K562 (cell line): Measurements from ENCODE around the gene ZNF286A. TPM values are rescaled to one million over a fixed set of nuclear protein-coding genes. Genes with fewer than 3 reads are reported as not detected.
"Not testable (repeated sequence)": the region's sequence is repeated elsewhere in the genome, so short reads cannot be mapped to it uniquely, and the experiment has no call there.

Experiments
- ATAC-seq: fragments of 200-7000 bp; cut with Tn5 transposase; 3 replicates; pipeline ENCODE4 v1.9.1; 2020; ENCODE audit warnings: moderate library complexity
- Bru-seq: library from RNA; stranded (reverse); fragments of 400-500 nt; gene quantifications from one replicate; lab custom pipeline; 2021; lab: Mats Ljungman, UMichigan
- BruChase-seq, 2 experiments: library from RNA; stranded (reverse); fragments of 400-500 nt; gene quantifications; one replicate each; lab custom pipeline; 2021; lab: Mats Ljungman, UMichigan
- BruUV-seq: library from RNA; stranded (reverse); fragments of 400-500 nt; replicated peaks from 2 replicates; lab custom pipeline; 2021; lab: Mats Ljungman, UMichigan
- CTCF ChIA-PET: fragments of 300-600 bp; formaldehyde crosslinking; extraction: SDS; loops from one replicate; lab custom pipeline; 2021; ENCODE audit warnings: low intra/inter-chr PET ratio; lab: Yijun Ruan, JAX
- POLR2A ChIA-PET: fragments of 300-600, 350-650 bp; sonication (Branson Sonifier 250); formaldehyde crosslinking; extraction: SDS; loops from one replicate; lab custom pipeline; 2021; ENCODE audit warnings: antibody characterized with exemption, inconsistent platforms; lab: Yijun Ruan, JAX
- DNase-seq, 4 experiments: peaks; one replicate each; pipeline versions ENCODE4 v3.0.0 to v3.0.0-alpha.2; 2011 to 2018; ENCODE audit warnings: low spot score in 3 of 4, mixed read lengths in 3 of 4; ENCODE audit errors: extremely low read depth in 1 of 4
- FAIRE-seq: peaks from 2 replicates; lab custom pipeline; 2011; peaks lifted over from hg19 to GRCh38; lab: Jason Lieb, UNC
- H2AFZ ChIP-seq: 2 replicates; pipeline ENCODE4 v1.6.0; 2011; ENCODE audit warnings: low read depth, low read length, control low read depth, inconsistent platforms
- H3K27ac ChIP-seq: fragments of 200-600 bp; 3 replicates; pipeline ENCODE4 v1.8.0; 2011; ENCODE audit warnings: low read depth, mild to moderate bottlenecking, control low read depth, inconsistent platforms, low read length, moderate library complexity, mixed read lengths; ENCODE audit errors: extremely low read depth
- H3K27me3 ChIP-seq, 2 experiments: fragments of 300-600 bp in 1 of 2; 2 replicates in 1 of 2; 3 replicates in 1 of 2; pipeline versions ENCODE4 v1.6.0 to v1.8.0; 2011; ENCODE audit warnings: inconsistent platforms in 2 of 2, low read length in 2 of 2, mild to moderate bottlenecking in 1 of 2, mixed read lengths in 1 of 2, moderate library complexity in 1 of 2; ENCODE audit not compliant: control insufficient read depth in 2 of 2, insufficient read depth in 2 of 2
- H3K36me3 ChIP-seq: fragments of 300-600 bp; 3 replicates; pipeline ENCODE4 v1.8.0; 2011; ENCODE audit warnings: mild to moderate bottlenecking, low read length, inconsistent platforms; ENCODE audit not compliant: control insufficient read depth, insufficient read depth
- H3K4me1 ChIP-seq, 2 experiments: fragments of 200-600 bp in 1 of 2; replicated peaks in 1 of 2; 2 replicates in 1 of 2; 3 replicates in 1 of 2; pipeline versions ENCODE4 v1.5.1 to v1.8.0; 2011; ENCODE audit warnings: inconsistent platforms in 2 of 2, low read length in 2 of 2, mild to moderate bottlenecking in 1 of 2, mixed read lengths in 1 of 2, moderate library complexity in 1 of 2; ENCODE audit not compliant: control insufficient read depth in 2 of 2, insufficient read depth in 2 of 2
- H3K4me2 ChIP-seq: 2 replicates; pipeline ENCODE4 v1.6.1; 2011; ENCODE audit warnings: low read length, control low read depth, inconsistent platforms, mixed read lengths; ENCODE audit not compliant: insufficient read depth
- H3K4me3 ChIP-seq: fragments of 200-600 bp; sonication (generic), shearing (Covaris generic); 2 replicates; pipeline ENCODE4 v1.5.1; 2016; ENCODE audit warnings: control low read depth, inconsistent platforms
- H3K79me2 ChIP-seq: fragments of 200-600 bp; 3 replicates; pipeline ENCODE4 v1.8.0; 2011; ENCODE audit warnings: low read length, inconsistent platforms; ENCODE audit not compliant: control insufficient read depth, insufficient read depth
- H3K9ac ChIP-seq, 2 experiments: 2 replicates each; pipeline versions ENCODE4 v1.6.0 to v1.6.1; 2011; ENCODE audit warnings: low read depth in 2 of 2, low read length in 2 of 2, control low read depth in 1 of 2, inconsistent platforms in 1 of 2, mild to moderate bottlenecking in 1 of 2, mixed read lengths in 1 of 2; ENCODE audit not compliant: insufficient read depth in 1 of 2
- H3K9me1 ChIP-seq: one replicate; pipeline ENCODE4 v1.6.0; 2011; ENCODE audit warnings: inconsistent platforms, mild to moderate bottlenecking, low read length, moderate library complexity; ENCODE audit not compliant: control insufficient read depth, insufficient read depth
- H3K9me3 ChIP-seq: replicated peaks from 2 replicates; pipeline ENCODE4 v1.5.1; 2011; ENCODE audit warnings: low read depth, low read length, inconsistent platforms; ENCODE audit not compliant: control insufficient read depth, insufficient read depth
- H4K20me1 ChIP-seq: replicated peaks from 2 replicates; pipeline ENCODE4 v1.6.1; 2011; ENCODE audit warnings: low read length, inconsistent platforms, mixed read lengths; ENCODE audit not compliant: control insufficient read depth, insufficient read depth
- BHLHE40 ChIP-seq: IDR thresholded peaks from 2 replicates; pipeline ENCODE4 v1.6.1; 2011; ENCODE audit warnings: low read length, improper control_type of control experiment
- MLLT1 ChIP-seq, 2 experiments: fragments of 450-650 bp; IDR thresholded peaks; 2 replicates each; pipeline ENCODE4 v1.6.1; 2016
- PRDM10 ChIP-seq: fragments of 450-650 bp; IDR thresholded peaks from 2 replicates; pipeline ENCODE4 v1.6.1; 2018; ENCODE audit not compliant: partially characterized antibody
- SREBF1 ChIP-seq: fragments of 150-350 bp; IDR thresholded peaks from 2 replicates; pipeline ENCODE4 v1.6.1; 2014; ENCODE audit warnings: antibody characterized with exemption, low read depth, low read length, borderline replicate concordance
- USF1 ChIP-seq: sonication (generic); formaldehyde crosslinking; IDR thresholded peaks from 2 replicates; pipeline ENCODE4 v1.9.0; 2022; ENCODE audit warnings: mild to moderate bottlenecking, missing genetic modification reagents
- YY1 ChIP-seq, 3 experiments: IDR thresholded peaks; 2 replicates each; pipeline ENCODE4 v1.6.1; 2011; ENCODE audit warnings: low read length in 2 of 3, mild to moderate bottlenecking in 2 of 3, moderate library complexity in 2 of 3, borderline replicate concordance in 1 of 3, control low read depth in 1 of 3, low read depth in 1 of 3; ENCODE audit not compliant: insufficient read depth in 3 of 3, insufficient replicate concordance in 2 of 3, control insufficient read depth in 1 of 3, insufficient read length in 1 of 3; ENCODE audit errors: extremely low read depth in 1 of 3
- ZBTB2 ChIP-seq: fragments of 450-650 bp; IDR thresholded peaks from 2 replicates; pipeline ENCODE4 v1.6.1; 2016; ENCODE audit warnings: antibody characterized with exemption
- WGBS: fragments of 100-300 bp; shearing (Covaris generic); methylation state at CpG from one replicate; pipeline ENCODE4 v1.1.6; 2016; ENCODE audit warnings: low coverage, mixed read lengths; ENCODE audit not compliant: insufficient coverage; ENCODE audit errors: missing lambda C conversion rate; 5-methylcytosine and 5-hydroxymethylcytosine counted together
- in situ Hi-C: fragments of 300-500 bp; cut with MboI; formaldehyde crosslinking; loops from 4 replicates; pipeline ENCODE4 v1.15.0; 2018; ENCODE audit warnings: inconsistent platforms, mixed read lengths
- intact Hi-C: fragments of 100-400 bp; cut with micrococcal nuclease; formaldehyde crosslinking; loops from 2 replicates; pipeline ENCODE4 v1.14.2; 2022
- long read RNA-seq, 3 experiments: library from polyadenylated mRNA in 2 of 3; library from RNA in 1 of 3; unstranded in 2 of 3; stranded (forward) in 1 of 3; transcript quantifications; one replicate each; pipeline ENCODE4 v2.0.0, GENCODE V29; 2019 to 2022
- polyA minus RNA-seq, 3 experiments: library from RNA; depleted of rRNA, polyadenylated mRNA; stranded (reverse); fragments of >200 nt; gene quantifications; 2 replicates each; pipeline ENCODE4 v1.2.3, GENCODE V29; 2011
- polyA plus RNA-seq, 8 experiments: library from polyadenylated mRNA; depleted of rRNA in 4 of 8; stranded (reverse) in 5 of 8; unstranded in 3 of 8; fragments of >200 nt; fragmentation: Nextera tagmentation in 2 of 8; fragmentation: Illumina TruSeq in 1 of 8; extraction: Ambion mirVana in 2 of 8; extraction: Trizol in 1 of 8; gene quantifications; 2 replicates each; pipeline versions ENCODE4 v1.2.1 to v1.2.3, GENCODE V29; 2011 to 2014; ENCODE audit warnings: inconsistent platforms in 1 of 8, missing spikeins in 1 of 8
- total RNA-seq, 7 experiments: library from RNA; depleted of rRNA in 6 of 7; stranded (reverse); fragments of >200 nt in 6 of 7; fragmentation: Illumina TruSeq in 2 of 7; extraction: Trizol in 2 of 7; gene quantifications; 2 replicates each; pipeline versions ENCODE4 v1.2.1 to v1.2.3, GENCODE V29; 2011 to 2021; ENCODE audit warnings: low replicate concordance in 1 of 7

ZNF286A gene
- 19.1 and 34.5 TPM in 2 replicates for total RNA-seq (2011; cell fraction: chromatin; rRNA removed; ENCODE audit: low replicate concordance)
- total RNA-seq (2011; cell fraction: nucleolus; rRNA removed): 13.6 and 14.5 TPM in 2 replicates
- total RNA-seq (2011; cell fraction: nucleoplasm; rRNA removed): 11.7 and 19.0 TPM in 2 replicates
- 14.5 and 15.5 TPM in 2 replicates for total RNA-seq (2014; rRNA removed)
- 23.1 and 23.4 TPM in 2 replicates for total RNA-seq (2014; rRNA removed; fragmentation: Illumina TruSeq; extraction: Trizol)
- total RNA-seq (2015; rRNA removed; fragmentation: Illumina TruSeq; extraction: Trizol): 19.7 and 22.5 TPM in 2 replicates
- total RNA-seq (2021): 16.8 and 21.5 TPM in 2 replicates
- 10.1 and 10.2 TPM in 2 replicates for polyA plus RNA-seq (2011; rRNA removed)
- polyA plus RNA-seq (2011; cell fraction: cytosol; rRNA removed): 5.3 and 6.1 TPM in 2 replicates
- polyA plus RNA-seq (2011; cell fraction: nucleus; rRNA removed): 7.6 and 8.5 TPM in 2 replicates
- polyA plus RNA-seq (2012): 5.3 and 6.3 TPM in 2 replicates
- 16.7 and 18.4 TPM in 2 replicates for polyA plus RNA-seq (2014; fragmentation: Illumina TruSeq; extraction: Trizol)
- 10 to 100 TPM in 1 of 2 experiments, 1 to 10 TPM in 1; 9.0 to 10.1 TPM for polyA plus RNA-seq (2014; fragmentation: Nextera tagmentation; extraction: Ambion mirVana)
- polyA plus RNA-seq (2014; rRNA removed): 15.6 and 16.6 TPM in 2 replicates
- polyA minus RNA-seq (2011; rRNA and poly(A)+ RNA removed): 29.2 and 29.8 TPM in 2 replicates
- 5.7 and 9.3 TPM in 2 replicates for polyA minus RNA-seq (2011; cell fraction: cytosol; rRNA and poly(A)+ RNA removed)
- 7.8 and 12.6 TPM in 2 replicates for polyA minus RNA-seq (2011; cell fraction: nucleus; rRNA and poly(A)+ RNA removed)
- Bru-seq, nascent RNA: percentile 66 among the genes with signal in this experiment
- percentile 78 among the genes with signal in this experiment for BruChase-seq, experiment 1, labeled RNA remaining after a 2-hour chase
- percentile 81 among the genes with signal in this experiment for BruChase-seq, experiment 2, labeled RNA remaining after a 6-hour chase
- long read RNA-seq, experiment 1, full-length matches to known transcripts: 4 of 25 reads
- long read RNA-seq, experiment 1, partial matches to known transcripts: 20 of 25 reads
- long read RNA-seq, experiment 1, other reads (novel, unspliced or antisense): 1 of 25 reads
- long read RNA-seq, experiment 2, partial matches to known transcripts: 1 of 1 reads
- long read RNA-seq, experiment 2, other reads (novel, unspliced or antisense): 0 of 1 reads
- long read RNA-seq, experiment 3, full-length matches to known transcripts: 4 of 5 reads
- long read RNA-seq, experiment 3, partial matches to known transcripts: 1 of 5 reads
- long read RNA-seq, experiment 3, other reads (novel, unspliced or antisense): 0 of 5 reads

GRCh38 chr17:15699413-15699924, at the start of gene ZNF286A:
Gene ZNF286A, plus strand, starts transcription at chr17:15699752. Its CDS starts 578 bp downstream, at chr17:15700330.
- H3K36me3 ChIP-seq, in situ Hi-C loops, H4K20me1 ChIP-seq, H3K4me1 ChIP-seq, BruUV-seq, H3K79me2 ChIP-seq, intact Hi-C loops, H3K9me1 ChIP-seq, H3K9me3 ChIP-seq, H3K27ac ChIP-seq, CTCF ChIA-PET, H3K27me3 ChIP-seq: not testable (repeated sequence)
- FAIRE-seq (peak; percentile 92), ATAC-seq (peak; percentile 99), DNase-seq (peak; percentile 84 to 96 (median 86))
- Histone ChIP-seq H3K9ac (peak within 1 kb of the TSS; percentile 20 to 74; a peak in 3 of 4 replicates), H3K4me2 (peak within 1 kb of the TSS; percentile 49), H2AFZ (peak within 1 kb of the TSS; percentile 81), H3K4me3 (peak within 1 kb of the TSS; percentile 47)
- POLR2A ChIA-PET: interaction anchor here (1.2 kb wide), 1 partner anchor 139 kb away, joined by 3 read pairs; no protein-coding TSS in a partner anchor
- 0% methylated on average over 10 of the region's 44 CpGs for WGBS
- TF ChIP-seq BHLHE40 (peak; percentile 23; the same call in 1 of the 2 replicates), USF1 (peak; percentile 36; the same call in 1 of the 2 replicates), YY1 (IDR thresholded peaks at IDR 0.05; ENCODE audit: borderline replicate concordance in 1 of 3, control insufficient read depth in 1 of 3, extremely low read depth in 1 of 3, insufficient read depth in 3 of 3, insufficient read length in 1 of 3, insufficient replicate concordance in 2 of 3, low read depth in 1 of 3, low read length in 2 of 3) (peak in 2 of 3 experiments; percentile 18 to 35), ZBTB2 (peak; percentile 86), SREBF1 (peak; percentile 42; the same call in 1 of the 2 replicates), MLLT1 (IDR thresholded peaks at IDR 0.05) (peak in 1 of 2 experiments; percentile 27; a peak in 1 of 4 replicates), PRDM10 (peak; percentile 33)
